GM12878 (cell line): ENCODE measurements around the gene DUOXA1. TPM values are rescaled to one million over a fixed set of nuclear protein-coding genes. Genes with fewer than 3 reads are reported as not detected.

Experiments used
- ATAC-seq: fragments of 200-7000 bp; cut with Tn5 transposase; 3 replicates; pipeline ENCODE4 v1.9.1; 2020; ENCODE audit warnings: mild to moderate bottlenecking, moderate library complexity
- BruUV-seq: library from RNA; stranded (reverse); fragments of 400-500 nt; replicated peaks from 2 replicates; lab custom pipeline; 2021; lab: Mats Ljungman, UMichigan
- CTCF ChIA-PET: fragments of 300-600 bp; sonication (Branson Sonifier 250); formaldehyde crosslinking; extraction: SDS; loops from one replicate; lab custom pipeline; 2021; ENCODE audit warnings: inconsistent platforms; lab: Yijun Ruan, JAX
- POLR2A ChIA-PET: fragments of 350-600 bp; formaldehyde crosslinking; extraction: SDS; loops from one replicate; lab custom pipeline; 2021; ENCODE audit warnings: inconsistent platforms; lab: Charles Lee
- RAD21 ChIA-PET: fragments of 300-600 bp; sonication (Branson Sonifier 250); formaldehyde crosslinking; loops from one replicate; lab custom pipeline; 2023; ENCODE audit warnings: antibody characterized with exemption; ENCODE audit not compliant: unreplicated experiment; lab: Charles Lee
- SMC1A ChIA-PET: fragments of 300-600 bp; sonication (Branson Sonifier 250); formaldehyde crosslinking; loops from one replicate; lab custom pipeline; 2023; ENCODE audit not compliant: unreplicated experiment, uncharacterized antibody; lab: Charles Lee
- DNase-seq: peaks from one replicate; pipeline ENCODE4 v3.0.0-alpha.2; 2011; ENCODE audit warnings: low read depth, low spot score
- FAIRE-seq: peaks from 3 replicates; lab custom pipeline; 2011; peaks lifted over from hg19 to GRCh38; lab: Jason Lieb, UNC
- H2AFZ ChIP-seq: 2 replicates; pipeline ENCODE4 v1.6.0; 2011; ENCODE audit warnings: low read depth, low read length, control low read depth; ENCODE audit not compliant: control insufficient read depth
- H3K27ac ChIP-seq: 2 replicates; pipeline ENCODE4 v1.5.1; 2011; ENCODE audit warnings: control low read depth; ENCODE audit not compliant: control insufficient read depth, insufficient read depth
- H3K27me3 ChIP-seq, 2 experiments: replicated peaks in 1 of 2; 2 replicates each; pipeline versions ENCODE4 v1.6.0 to v1.6.1; 2011; ENCODE audit warnings: low read length in 1 of 2; ENCODE audit not compliant: control insufficient read depth in 2 of 2, insufficient read depth in 2 of 2
- H3K36me3 ChIP-seq, 2 experiments: 2 replicates each; pipeline ENCODE4 v1.5.1; 2011; ENCODE audit warnings: low read length in 1 of 2; ENCODE audit not compliant: control insufficient read depth in 2 of 2, insufficient read depth in 2 of 2
- H3K4me1 ChIP-seq: 2 replicates; pipeline ENCODE4 v1.6.1; 2011; ENCODE audit warnings: mild to moderate bottlenecking, low read length, moderate library complexity, mixed read lengths; ENCODE audit not compliant: control insufficient read depth, insufficient read depth
- H3K4me2 ChIP-seq: 2 replicates; pipeline ENCODE4 v1.6.0; 2011; ENCODE audit warnings: control low read depth; ENCODE audit not compliant: control insufficient read depth, insufficient read depth
- H3K4me3 ChIP-seq: fragments of 200-600 bp; sonication (generic); 2 replicates; pipeline ENCODE4 v1.5.1; 2016
- H3K79me2 ChIP-seq: 2 replicates; pipeline ENCODE4 v1.6.0; 2011; ENCODE audit warnings: low read length; ENCODE audit not compliant: control insufficient read depth, insufficient read depth
- H3K9ac ChIP-seq: 2 replicates; pipeline ENCODE4 v1.8.0; 2011; ENCODE audit warnings: low read length, control low read depth, mixed read lengths; ENCODE audit not compliant: control insufficient read depth, insufficient read depth
- H3K9me3 ChIP-seq: replicated peaks from 3 replicates; pipeline ENCODE4 v1.5.1; 2011; ENCODE audit warnings: mild to moderate bottlenecking, low read length; ENCODE audit not compliant: control insufficient read depth, insufficient read depth
- H4K20me1 ChIP-seq: 2 replicates; pipeline ENCODE4 v1.6.0; 2011; ENCODE audit not compliant: control insufficient read depth, insufficient read depth
- CHD4 ChIP-seq: fragments of 200-600 bp; sonication (generic); IDR thresholded peaks from 2 replicates; pipeline ENCODE4 v1.6.1; 2016; ENCODE audit warnings: mild to moderate bottlenecking
- EGR1 ChIP-seq, 2 experiments: IDR thresholded peaks; 1 replicate in 1 of 2; 2 replicates in 1 of 2; pipeline ENCODE4 v1.6.1; 2011 to 2012; ENCODE audit warnings: low read depth in 2 of 2, low read length in 2 of 2, borderline replicate concordance in 1 of 2, mild to moderate bottlenecking in 1 of 2, moderate library complexity in 1 of 2
- FOXM1 ChIP-seq: IDR thresholded peaks from 2 replicates; pipeline ENCODE4 v1.6.1; 2012; ENCODE audit warnings: low read depth, mild to moderate bottlenecking, inconsistent platforms, low read length, moderate library complexity
- PAX8 ChIP-seq: fragments of 450-650 bp; IDR thresholded peaks from 2 replicates; pipeline ENCODE4 v1.6.1; 2017; ENCODE audit warnings: mild to moderate bottlenecking, moderate library complexity
- TCF12 ChIP-seq: IDR thresholded peaks from 2 replicates; pipeline ENCODE4 v1.6.1; 2011; ENCODE audit warnings: low read depth, mild to moderate bottlenecking, low read length
- ZBED1 ChIP-seq: IDR thresholded peaks from 2 replicates; pipeline ENCODE4 v1.6.1; 2016; ENCODE audit warnings: borderline replicate concordance
- WGBS: methylation state at CpG from one replicate; pipeline ENCODE4 v1.1.6; 2016; ENCODE audit warnings: low lambda C conversion rate; ENCODE audit not compliant: insufficient replicate concordance, insufficient coverage; ENCODE audit errors: missing lambda C conversion rate; 5-methylcytosine and 5-hydroxymethylcytosine counted together
- in situ Hi-C: fragments of 300-500 bp; cut with MboI; formaldehyde crosslinking; loops from 9 replicates; pipeline ENCODE4 v1.14.3; 2018; ENCODE audit warnings: mixed read lengths
- intact Hi-C: fragments of 100-400 bp; cut with micrococcal nuclease; formaldehyde crosslinking; loops from one replicate; pipeline ENCODE4 v1.14.2; 2022; ENCODE audit not compliant: unreplicated experiment
- polyA plus RNA-seq, 11 experiments: library from polyadenylated mRNA; depleted of rRNA in 4 of 11; unstranded in 6 of 11; stranded (reverse) in 5 of 11; fragments of >200 nt; fragmentation: Nextera tagmentation in 4 of 11; fragmentation: Illumina TruSeq in 1 of 11; extraction: Ambion mirVana in 4 of 11; extraction: Trizol in 1 of 11; gene quantifications; 1 replicate in 1 of 11; 2 replicates in 10 of 11; pipeline versions ENCODE4 v1.2.1 to v1.2.3, GENCODE V29; 2011 to 2016; ENCODE audit warnings: inconsistent platforms in 2 of 11, missing spikeins in 2 of 11, low read depth in 1 of 11
- total RNA-seq, 4 experiments: library from RNA; depleted of rRNA in 3 of 4; stranded (reverse); fragments of >200 nt in 3 of 4; fragmentation: Illumina TruSeq in 1 of 4; extraction: Trizol in 1 of 4; gene quantifications; 2 replicates each; pipeline versions ENCODE4 v1.2.1 to v1.2.3, GENCODE V29; 2013 to 2021
- TF ChIP-seq, protein P1 (sequence below): fragments of 450-650 bp; formaldehyde crosslinking; IDR thresholded peaks from 2 replicates; pipeline ENCODE4 v1.5.0; 2022; ENCODE audit warnings: mild to moderate bottlenecking, missing genetic modification characterization
- TF ChIP-seq, protein P2 (sequence below): fragments of 450-650 bp; formaldehyde crosslinking; IDR thresholded peaks from 2 replicates; pipeline ENCODE4 v1.4.0; 2022; ENCODE audit warnings: mild to moderate bottlenecking, moderate library complexity
- TF ChIP-seq, protein P3 (sequence below), 3 experiments: IDR thresholded peaks in 2 of 3; conservative IDR thresholded peaks in 1 of 3; 2 replicates each; pipeline ENCODE4 v1.5.1; 2011; ENCODE audit warnings: low read depth in 3 of 3, low read length in 3 of 3, mild to moderate bottlenecking in 3 of 3, control low read depth in 2 of 3, moderate library complexity in 2 of 3, inconsistent platforms in 1 of 3, mixed read lengths in 1 of 3; ENCODE audit not compliant: control insufficient read depth in 2 of 3, insufficient read depth in 1 of 3; ENCODE audit errors: extremely low read depth in 1 of 3
- TF ChIP-seq, protein P4 (sequence below): fragments of 450-650 bp; IDR thresholded peaks from 2 replicates; pipeline ENCODE4 v1.6.1; 2016; ENCODE audit warnings: mild to moderate bottlenecking
- TF ChIP-seq, protein P5 (sequence below): fragments of 450-650 bp; IDR thresholded peaks from 2 replicates; pipeline ENCODE4 v1.6.1; 2014; ENCODE audit warnings: mild to moderate bottlenecking

Gene DUOXA1
- total and polyA plus RNA-seq, 10 of the 15 experiments (the other 5 are each of a cell fraction or from before 2014, with no cell fraction given), result 0.08 TPM; not detected in 9

DNA sequence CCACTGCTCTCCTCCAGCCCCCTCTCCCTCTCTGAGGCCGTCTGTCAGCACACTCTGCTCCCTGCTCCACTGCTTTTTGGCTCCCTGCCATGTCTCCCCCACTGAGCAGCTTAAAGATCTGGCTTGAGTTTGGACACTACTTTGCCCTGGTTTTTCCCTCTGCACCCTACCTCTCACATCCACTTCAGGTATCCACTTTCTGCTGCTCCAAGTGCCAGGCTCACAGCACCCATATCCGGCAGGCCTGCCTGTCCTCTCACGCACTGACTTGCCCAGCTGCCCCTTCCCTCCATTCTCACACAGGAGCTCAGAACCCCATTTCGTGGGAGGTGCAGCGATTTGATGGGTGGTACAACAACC lies 3.9 kb upstream of the DUOXA1 start:
- Histone ChIP-seq H2AFZ (no peak overlapping the region), H3K4me1 (no peaks in the 10 kb centered on the region), H3K27me3 (peaks cover 5 to 14% of the 10 kb centered on the region in 2 experiments; a peak in 3 of 4 replicates), H3K9me3 (no peaks in the 10 kb centered on the region), H3K79me2 (no peaks in the 10 kb centered on the region), H3K36me3 (no peaks in the 10 kb centered on the region), H3K4me3 (no peak overlapping the region), H3K27ac (no peak overlapping the region), H3K4me2 (no peak overlapping the region), H3K9ac (no peak overlapping the region), H4K20me1 (no peaks in the 10 kb centered on the region)
- POLR2A ChIA-PET, result no interaction called here
- CTCF ChIA-PET, result interaction anchor here (1.2 to 4.6 kb wide), 3 partner anchors 9 to 71 kb away, joined by 3 to 23 read pairs (median 5); no protein-coding TSS in a partner anchor
- intact Hi-C loops, result no loop called here
- 26% methylated on average over 5 of the region's 5 CpGs for WGBS
- ATAC-seq (no peak), DNase-seq (no peak), FAIRE-seq (no peak)
- in situ Hi-C loops, result no loop called here
- SMC1A ChIA-PET, result interaction anchor here (1.2 to 1.5 kb wide), 2 partner anchors 9 to 47 kb away, joined by 3 to 4 read pairs; no protein-coding TSS in a partner anchor
- BruUV-seq, result no TSS peak
- RAD21 ChIA-PET, result interaction anchor here (1.2 kb wide), 1 partner anchor 165 kb away, joined by 4 read pairs; no protein-coding TSS in a partner anchor
- TF ChIP-seq CHD4 (no peak), PAX8 (no peak), TCF12 (no peak), EGR1 (IDR thresholded peaks at IDR 0.05; ENCODE audit: borderline replicate concordance in 1 of 2, low read depth in 2 of 2, low read length in 2 of 2) (no peak), ZBED1 (no peak), FOXM1 (no peak)
- TF ChIP-seq, protein P1, sequence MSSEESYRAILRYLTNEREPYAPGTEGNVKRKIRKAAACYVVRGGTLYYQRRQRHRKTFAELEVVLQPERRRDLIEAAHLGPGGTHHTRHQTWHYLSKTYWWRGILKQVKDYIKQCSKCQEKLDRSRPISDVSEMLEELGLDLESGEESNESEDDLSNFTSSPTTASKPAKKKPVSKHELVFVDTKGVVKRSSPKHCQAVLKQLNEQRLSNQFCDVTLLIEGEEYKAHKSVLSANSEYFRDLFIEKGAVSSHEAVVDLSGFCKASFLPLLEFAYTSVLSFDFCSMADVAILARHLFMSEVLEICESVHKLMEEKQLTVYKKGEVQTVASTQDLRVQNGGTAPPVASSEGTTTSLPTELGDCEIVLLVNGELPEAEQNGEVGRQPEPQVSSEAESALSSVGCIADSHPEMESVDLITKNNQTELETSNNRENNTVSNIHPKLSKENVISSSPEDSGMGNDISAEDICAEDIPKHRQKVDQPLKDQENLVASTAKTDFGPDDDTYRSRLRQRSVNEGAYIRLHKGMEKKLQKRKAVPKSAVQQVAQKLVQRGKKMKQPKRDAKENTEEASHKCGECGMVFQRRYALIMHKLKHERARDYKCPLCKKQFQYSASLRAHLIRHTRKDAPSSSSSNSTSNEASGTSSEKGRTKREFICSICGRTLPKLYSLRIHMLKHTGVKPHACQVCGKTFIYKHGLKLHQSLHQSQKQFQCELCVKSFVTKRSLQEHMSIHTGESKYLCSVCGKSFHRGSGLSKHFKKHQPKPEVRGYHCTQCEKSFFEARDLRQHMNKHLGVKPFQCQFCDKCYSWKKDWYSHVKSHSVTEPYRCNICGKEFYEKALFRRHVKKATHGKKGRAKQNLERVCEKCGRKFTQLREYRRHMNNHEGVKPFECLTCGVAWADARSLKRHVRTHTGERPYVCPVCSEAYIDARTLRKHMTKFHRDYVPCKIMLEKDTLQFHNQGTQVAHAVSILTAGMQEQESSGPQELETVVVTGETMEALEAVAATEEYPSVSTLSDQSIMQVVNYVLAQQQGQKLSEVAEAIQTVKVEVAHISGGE (CRISPR knock-in tag), result no peak
- TF ChIP-seq, protein P2, sequence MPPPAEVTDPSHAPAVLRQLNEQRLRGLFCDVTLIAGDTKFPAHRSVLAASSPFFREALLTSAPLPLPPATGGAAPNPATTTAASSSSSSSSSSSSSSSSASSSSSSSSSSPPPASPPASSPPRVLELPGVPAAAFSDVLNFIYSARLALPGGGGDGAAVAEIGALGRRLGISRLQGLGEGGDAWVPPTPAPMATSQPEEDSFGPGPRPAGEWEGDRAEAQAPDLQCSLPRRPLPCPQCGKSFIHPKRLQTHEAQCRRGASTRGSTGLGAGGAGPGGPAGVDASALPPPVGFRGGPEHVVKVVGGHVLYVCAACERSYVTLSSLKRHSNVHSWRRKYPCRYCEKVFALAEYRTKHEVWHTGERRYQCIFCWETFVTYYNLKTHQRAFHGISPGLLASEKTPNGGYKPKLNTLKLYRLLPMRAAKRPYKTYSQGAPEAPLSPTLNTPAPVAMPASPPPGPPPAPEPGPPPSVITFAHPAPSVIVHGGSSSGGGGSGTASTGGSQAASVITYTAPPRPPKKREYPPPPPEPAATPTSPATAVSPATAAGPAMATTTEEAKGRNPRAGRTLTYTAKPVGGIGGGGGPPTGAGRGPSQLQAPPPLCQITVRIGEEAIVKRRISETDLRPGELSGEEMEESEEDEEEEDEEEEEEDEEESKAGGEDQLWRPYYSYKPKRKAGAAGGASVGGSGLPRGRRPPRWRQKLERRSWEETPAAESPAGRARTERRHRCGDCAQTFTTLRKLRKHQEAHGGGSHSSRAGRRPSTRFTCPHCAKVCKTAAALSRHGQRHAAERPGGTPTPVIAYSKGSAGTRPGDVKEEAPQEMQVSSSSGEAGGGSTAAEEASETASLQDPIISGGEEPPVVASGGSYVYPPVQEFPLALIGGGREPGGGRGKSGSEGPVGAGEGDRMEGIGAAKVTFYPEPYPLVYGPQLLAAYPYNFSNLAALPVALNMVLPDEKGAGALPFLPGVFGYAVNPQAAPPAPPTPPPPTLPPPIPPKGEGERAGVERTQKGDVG (CRISPR knock-in tag), result no peak
- TF ChIP-seq, protein P3, sequence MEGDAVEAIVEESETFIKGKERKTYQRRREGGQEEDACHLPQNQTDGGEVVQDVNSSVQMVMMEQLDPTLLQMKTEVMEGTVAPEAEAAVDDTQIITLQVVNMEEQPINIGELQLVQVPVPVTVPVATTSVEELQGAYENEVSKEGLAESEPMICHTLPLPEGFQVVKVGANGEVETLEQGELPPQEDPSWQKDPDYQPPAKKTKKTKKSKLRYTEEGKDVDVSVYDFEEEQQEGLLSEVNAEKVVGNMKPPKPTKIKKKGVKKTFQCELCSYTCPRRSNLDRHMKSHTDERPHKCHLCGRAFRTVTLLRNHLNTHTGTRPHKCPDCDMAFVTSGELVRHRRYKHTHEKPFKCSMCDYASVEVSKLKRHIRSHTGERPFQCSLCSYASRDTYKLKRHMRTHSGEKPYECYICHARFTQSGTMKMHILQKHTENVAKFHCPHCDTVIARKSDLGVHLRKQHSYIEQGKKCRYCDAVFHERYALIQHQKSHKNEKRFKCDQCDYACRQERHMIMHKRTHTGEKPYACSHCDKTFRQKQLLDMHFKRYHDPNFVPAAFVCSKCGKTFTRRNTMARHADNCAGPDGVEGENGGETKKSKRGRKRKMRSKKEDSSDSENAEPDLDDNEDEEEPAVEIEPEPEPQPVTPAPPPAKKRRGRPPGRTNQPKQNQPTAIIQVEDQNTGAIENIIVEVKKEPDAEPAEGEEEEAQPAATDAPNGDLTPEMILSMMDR (IDR thresholded peaks at IDR 0.05 in 2 of 3, conservative IDR thresholded peaks at IDR 0.05 in 1 of 3; ENCODE audit: control insufficient read depth in 2 of 3, extremely low read depth in 1 of 3, insufficient read depth in 1 of 3, low read depth in 3 of 3, low read length in 3 of 3), result no peak
- TF ChIP-seq, protein P4, sequence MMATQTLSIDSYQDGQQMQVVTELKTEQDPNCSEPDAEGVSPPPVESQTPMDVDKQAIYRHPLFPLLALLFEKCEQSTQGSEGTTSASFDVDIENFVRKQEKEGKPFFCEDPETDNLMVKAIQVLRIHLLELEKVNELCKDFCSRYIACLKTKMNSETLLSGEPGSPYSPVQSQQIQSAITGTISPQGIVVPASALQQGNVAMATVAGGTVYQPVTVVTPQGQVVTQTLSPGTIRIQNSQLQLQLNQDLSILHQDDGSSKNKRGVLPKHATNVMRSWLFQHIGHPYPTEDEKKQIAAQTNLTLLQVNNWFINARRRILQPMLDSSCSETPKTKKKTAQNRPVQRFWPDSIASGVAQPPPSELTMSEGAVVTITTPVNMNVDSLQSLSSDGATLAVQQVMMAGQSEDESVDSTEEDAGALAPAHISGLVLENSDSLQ, result no peak
- TF ChIP-seq, protein P5, sequence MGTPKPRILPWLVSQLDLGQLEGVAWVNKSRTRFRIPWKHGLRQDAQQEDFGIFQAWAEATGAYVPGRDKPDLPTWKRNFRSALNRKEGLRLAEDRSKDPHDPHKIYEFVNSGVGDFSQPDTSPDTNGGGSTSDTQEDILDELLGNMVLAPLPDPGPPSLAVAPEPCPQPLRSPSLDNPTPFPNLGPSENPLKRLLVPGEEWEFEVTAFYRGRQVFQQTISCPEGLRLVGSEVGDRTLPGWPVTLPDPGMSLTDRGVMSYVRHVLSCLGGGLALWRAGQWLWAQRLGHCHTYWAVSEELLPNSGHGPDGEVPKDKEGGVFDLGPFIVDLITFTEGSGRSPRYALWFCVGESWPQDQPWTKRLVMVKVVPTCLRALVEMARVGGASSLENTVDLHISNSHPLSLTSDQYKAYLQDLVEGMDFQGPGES, result no peak
